GM20431 (cell line): Measurements from ENCODE around the gene TIMM10B.
"Not testable (repeated sequence)": the region's sequence is repeated elsewhere in the genome, so short reads cannot be mapped to it uniquely, and the experiment has no call there.

Experiments used
- in situ Hi-C: fragments of 300-500 bp; cut with MseI, MboI; formaldehyde crosslinking; loops from one replicate; pipeline ENCODE4 v1.15.0; 2020; ENCODE audit warnings: low sequenced_read_pairs; ENCODE audit not compliant: unreplicated experiment

TIMM10B gene

DNA sequence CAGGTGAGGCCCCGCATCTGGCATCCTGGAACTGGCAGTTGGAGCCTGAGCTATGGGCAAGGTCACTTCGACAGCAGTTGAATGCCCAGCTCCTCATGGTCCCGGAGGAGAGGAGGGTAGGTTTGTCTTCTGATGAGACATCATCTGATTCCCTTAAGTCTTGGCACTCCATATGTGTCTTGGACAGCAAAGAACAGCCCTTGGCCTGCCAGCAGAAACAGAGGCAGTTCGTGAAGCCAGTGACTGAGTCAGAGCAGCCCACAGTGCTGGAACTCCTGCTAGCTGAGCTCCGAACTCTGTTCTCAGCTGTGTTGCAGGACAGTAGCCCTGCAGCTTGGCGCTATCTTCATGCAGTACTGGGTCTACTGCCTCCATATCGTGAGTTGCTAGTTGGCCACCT is 16.8 kb downstream of the TIMM10B start:
- in situ Hi-C loops = no loop called here

GRCh38 chr11:6498544-6498943 is 17.2 kb downstream of the TIMM10B start:
- in situ Hi-C loops = no loop called here

DNA sequence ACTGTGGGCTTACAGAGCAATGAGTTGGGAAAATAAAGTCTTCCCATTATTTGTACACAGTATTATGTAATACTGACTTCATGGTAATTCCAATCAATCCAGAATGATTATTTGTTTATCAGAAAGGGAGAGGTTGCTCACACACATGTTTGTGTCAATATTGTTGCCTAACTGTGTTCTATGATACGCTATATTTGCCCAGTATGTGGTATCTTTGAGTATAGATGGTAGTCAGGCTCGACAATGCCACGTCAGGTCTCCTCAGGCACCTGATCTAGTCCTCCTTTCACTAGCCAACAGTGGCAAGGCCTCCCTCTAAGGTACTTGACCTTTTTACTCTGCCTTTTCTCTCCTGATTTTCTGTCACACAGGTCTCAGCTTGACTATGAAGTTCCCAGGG is 21.1 kb downstream of the TIMM10B start:
- in situ Hi-C loops = no loop called here

- in situ Hi-C loops = no loop called here
These were observed 22.9 kb downstream of the TIMM10B start for GRCh38 chr11:6504166-6504565.

DNA sequence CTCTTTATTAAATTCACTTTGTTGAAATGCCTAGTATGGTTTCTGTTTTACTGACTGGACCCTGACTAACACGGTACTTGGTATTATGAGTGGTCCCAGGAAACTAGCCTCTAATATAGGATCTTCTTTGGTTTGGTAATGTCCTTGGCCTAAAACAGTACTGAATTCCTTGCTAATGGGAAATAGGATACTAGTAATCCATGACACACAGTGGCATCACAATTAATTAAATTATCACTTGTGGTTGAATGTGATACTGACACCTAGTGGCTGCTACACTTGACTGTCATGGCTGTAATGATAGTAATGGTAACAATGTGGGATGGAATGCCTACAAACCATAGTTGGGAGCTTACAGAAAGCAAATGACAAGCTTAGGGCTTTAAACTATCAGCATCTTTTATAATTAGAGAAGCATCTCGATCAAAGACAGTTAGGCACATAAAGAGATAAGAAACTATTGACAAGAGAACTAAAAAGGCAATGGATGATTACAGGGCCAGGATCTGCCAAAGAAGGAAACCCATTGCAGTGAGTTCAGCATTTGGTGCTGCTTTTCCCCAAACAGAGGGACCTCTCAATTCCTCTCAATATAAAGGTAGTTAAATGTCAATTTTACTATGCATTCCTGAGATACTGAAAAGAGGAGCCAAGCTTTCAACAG is 24.4 kb downstream of the TIMM10B start:
- in situ Hi-C loops = no loop called here

DNA sequence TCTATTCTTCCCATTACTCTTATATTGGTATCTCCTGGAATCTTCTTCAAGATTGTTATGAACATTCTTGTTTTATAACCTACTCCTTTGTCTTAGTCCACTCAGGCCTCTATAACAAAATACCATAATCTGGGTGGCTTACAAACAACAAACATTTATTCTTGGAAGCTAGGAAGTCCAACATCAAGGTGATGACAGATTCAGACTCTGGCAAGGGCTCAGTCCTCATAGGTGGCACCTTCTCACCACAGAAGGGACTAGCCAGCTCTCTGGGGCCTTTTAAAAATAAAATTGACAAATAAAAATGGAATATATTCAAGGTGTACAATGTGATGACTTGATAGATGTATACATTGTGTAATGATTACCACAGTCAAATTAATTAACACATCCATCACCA is 35.6 kb downstream of the TIMM10B start:
- in situ Hi-C loops = no loop called here

DNA sequence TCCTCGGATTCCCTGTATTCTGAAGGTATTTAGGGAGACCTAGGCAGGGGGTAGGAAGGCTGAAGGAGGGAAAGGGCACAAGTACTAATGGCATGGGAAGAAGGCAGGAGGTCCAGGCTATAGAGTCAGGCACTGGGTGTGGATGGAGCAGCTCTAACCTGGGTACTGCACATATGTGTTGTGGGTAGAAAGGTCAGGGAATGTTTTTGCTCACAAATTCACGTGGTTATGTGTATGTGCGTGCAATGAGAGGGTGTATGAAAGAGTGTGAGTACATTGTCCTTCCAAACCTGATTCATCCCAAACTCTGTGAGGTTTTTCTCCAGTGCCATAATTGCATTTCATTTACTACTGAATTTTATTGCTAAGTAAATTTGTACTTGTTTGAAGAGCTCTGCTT is 39.0 kb downstream of the TIMM10B start:
- in situ Hi-C loops = no loop called here

GRCh38 chr11:6521946-6522345 is 40.6 kb downstream of the TIMM10B start:
- in situ Hi-C loops = not testable (repeated sequence)

DNA sequence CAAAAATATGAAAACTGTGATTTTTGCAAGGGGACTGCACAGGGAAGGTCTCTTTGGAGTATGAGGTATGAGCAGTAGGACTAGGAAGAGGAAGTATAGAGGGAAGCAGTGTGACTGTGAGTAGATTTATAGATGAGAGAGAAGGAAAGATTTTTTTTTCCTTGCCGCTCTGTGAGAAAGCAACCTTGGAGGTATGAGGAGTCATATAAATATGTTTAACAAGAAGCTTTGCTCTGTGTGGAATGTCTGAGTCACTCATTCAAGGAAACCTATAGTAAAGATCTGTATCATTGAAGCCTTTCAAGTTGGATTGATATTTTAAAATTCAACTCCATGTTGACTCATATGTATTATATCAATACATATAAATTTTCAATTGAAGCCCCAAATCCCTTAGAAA is 42.0 kb downstream of the TIMM10B start:
- in situ Hi-C loops = no loop called here

DNA sequence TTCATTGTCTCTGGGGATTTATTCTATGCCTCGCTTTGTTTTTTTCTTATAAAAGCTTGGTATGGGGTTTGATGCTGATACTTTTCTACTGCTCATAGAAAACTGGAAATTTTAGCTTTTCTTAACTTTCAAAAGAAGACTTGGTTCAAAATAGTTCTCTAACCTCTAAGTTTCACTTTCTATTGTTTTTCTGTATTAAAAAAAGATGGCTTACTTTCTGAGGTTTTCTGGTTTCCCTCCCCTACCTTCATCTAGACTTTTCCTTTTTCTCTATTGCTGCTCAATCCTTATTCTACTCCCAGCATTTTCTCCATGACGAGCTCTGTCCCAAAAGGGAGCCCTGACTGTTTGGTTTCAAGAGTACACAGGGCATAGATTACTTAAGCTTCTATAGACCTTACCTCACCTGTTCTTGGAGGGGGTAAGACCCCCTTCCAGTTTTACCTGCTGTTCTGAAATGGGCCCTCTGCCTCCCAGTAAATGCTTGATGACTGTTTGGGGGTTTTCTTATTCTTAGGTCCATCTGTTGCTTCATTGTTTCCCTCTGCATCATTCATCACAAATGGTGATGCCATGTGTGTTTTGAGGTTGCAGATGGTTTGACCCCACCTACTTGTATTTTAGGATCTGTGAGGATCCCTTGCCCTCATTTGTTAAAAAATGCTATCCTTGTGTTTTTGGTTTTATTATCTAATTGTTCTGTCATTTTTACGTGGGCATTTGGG is 45.3 kb downstream of the TIMM10B start:
- in situ Hi-C loops = no loop called here

GRCh38 chr11:6529266-6529665 is 48.0 kb downstream of the TIMM10B start:
- in situ Hi-C loops = no loop called here

DNA sequence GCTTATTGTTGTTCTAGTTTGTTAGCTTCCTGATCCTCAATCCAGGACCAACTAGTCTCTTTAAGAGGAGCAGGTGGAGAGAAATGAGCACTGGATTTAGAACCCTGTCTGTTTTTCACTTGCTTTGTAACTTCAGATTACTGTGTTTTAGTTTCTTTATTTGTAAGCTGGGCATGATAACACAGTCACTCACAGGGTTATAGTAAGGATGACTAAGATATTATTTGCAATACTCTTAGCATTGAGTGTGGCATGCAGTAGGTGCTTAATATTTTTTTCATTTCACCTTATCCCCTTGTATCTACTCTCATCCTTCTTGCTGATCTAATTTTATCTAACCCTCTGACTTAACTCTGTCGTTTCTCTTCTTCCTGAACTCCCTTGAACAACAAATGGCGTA is 49.5 kb downstream of the TIMM10B start:
- in situ Hi-C loops = no loop called here

GRCh38 chr11:6531267-6531752 is 50.0 kb downstream of the TIMM10B start:
- in situ Hi-C loops = no loop called here
